ENCODE results near the gene KIZ.

DNA sequence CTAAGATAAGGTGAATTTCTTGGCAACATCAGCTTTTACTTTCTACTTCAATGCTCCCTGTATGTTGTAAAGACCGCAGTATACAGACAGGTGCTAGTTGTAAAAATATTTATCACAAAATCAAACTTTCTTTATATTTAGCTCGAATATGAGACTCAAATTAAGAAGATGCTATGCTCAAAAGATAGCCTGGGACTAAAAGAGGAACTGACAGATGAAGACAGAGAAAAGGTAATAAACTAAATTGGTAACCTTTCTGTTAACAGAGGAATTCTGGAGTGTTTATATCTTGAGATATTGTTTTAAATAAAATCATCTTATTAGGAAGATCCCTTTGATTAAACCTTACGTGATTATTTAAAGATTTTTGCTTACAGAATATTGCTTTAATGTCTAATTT is 19.5 kb downstream of the KIZ start:
- TF ChIP-seq CTCF (IDR thresholded peaks at IDR 0.05): no peak
- no peak for TF ChIP-seq POLR2A (IDR thresholded peaks at IDR 0.05)
